HEK293T (cell line): Measurements from ENCODE around the gene CRHR1.

Source experiments
- CTCF ChIA-PET: fragments of 350-600 bp; formaldehyde crosslinking; extraction: SDS; loops from one replicate; lab custom pipeline; 2021; ENCODE audit warnings: antibody characterized with exemption, inconsistent platforms; lab: Yijun Ruan, JAX
- POLR2A ChIA-PET: fragments of 350-600 bp; formaldehyde crosslinking; extraction: SDS; loops from one replicate; lab custom pipeline; 2020; ENCODE audit warnings: antibody characterized with exemption, inconsistent platforms; lab: Yijun Ruan, JAX
- DNase-seq: peaks from one replicate; pipeline ENCODE4 v3.0.0; 2012; ENCODE audit warnings: mixed read lengths; ENCODE audit errors: extremely low spot score
- ARNT ChIP-seq: fragments of 450-650 bp; IDR thresholded peaks from 2 replicates; pipeline ENCODE4 v1.6.1; 2017; ENCODE audit warnings: mild to moderate bottlenecking
- BHLHE40 ChIP-seq: fragments of 450-650 bp; IDR thresholded peaks from 2 replicates; pipeline ENCODE4 v1.6.1; 2016; ENCODE audit warnings: mild to moderate bottlenecking, moderate library complexity, borderline replicate concordance
- CTBP1 ChIP-seq: fragments of 450-650 bp; IDR thresholded peaks from 2 replicates; pipeline ENCODE4 v1.6.1; 2016; ENCODE audit warnings: borderline replicate concordance
- ELF4 ChIP-seq: fragments of 450-650 bp; IDR thresholded peaks from 2 replicates; pipeline ENCODE4 v1.6.1; 2017; ENCODE audit warnings: antibody characterized with exemption
- FOXA1 ChIP-seq: fragments of 450-650 bp; IDR thresholded peaks from 2 replicates; pipeline ENCODE4 v1.6.1; 2016; ENCODE audit warnings: mild to moderate bottlenecking
- FOXK2 ChIP-seq: fragments of 450-650 bp; IDR thresholded peaks from 2 replicates; pipeline ENCODE4 v1.6.1; 2016; ENCODE audit warnings: mild to moderate bottlenecking
- FOXM1 ChIP-seq: fragments of 450-650 bp; IDR thresholded peaks from 2 replicates; pipeline ENCODE4 v1.6.1; 2017; ENCODE audit warnings: mild to moderate bottlenecking, borderline replicate concordance
- HDGF ChIP-seq: fragments of 450-650 bp; IDR thresholded peaks from 2 replicates; pipeline ENCODE4 v1.6.1; 2017; ENCODE audit warnings: antibody characterized with exemption, borderline replicate concordance
- L3MBTL2 ChIP-seq: fragments of 450-650 bp; conservative IDR thresholded peaks from 2 replicates; pipeline ENCODE4 v1.6.1; 2016; ENCODE audit warnings: mild to moderate bottlenecking
- LEF1 ChIP-seq: fragments of 450-650 bp; IDR thresholded peaks from 2 replicates; pipeline ENCODE4 v1.6.1; 2017; ENCODE audit warnings: mild to moderate bottlenecking, borderline replicate concordance
- NFRKB ChIP-seq: fragments of 450-650 bp; IDR thresholded peaks from 2 replicates; pipeline ENCODE4 v1.6.1; 2016; ENCODE audit warnings: mild to moderate bottlenecking, moderate library complexity
- SP1 ChIP-seq: fragments of 450-650 bp; IDR thresholded peaks from 2 replicates; pipeline ENCODE4 v1.6.1; 2017
- SUZ12 ChIP-seq: fragments of 450-650 bp; IDR thresholded peaks from 2 replicates; pipeline ENCODE4 v1.6.1; 2016; ENCODE audit warnings: mild to moderate bottlenecking
- TARDBP ChIP-seq: fragments of 450-650 bp; IDR thresholded peaks from 2 replicates; pipeline ENCODE4 v1.6.1; 2016
- ZNF384 ChIP-seq: fragments of 450-650 bp; IDR thresholded peaks from 2 replicates; pipeline ENCODE4 v1.6.1; 2016
- TF ChIP-seq, protein P1 (sequence below): fragments of 450-650 bp; IDR thresholded peaks from 2 replicates; pipeline ENCODE4 v1.6.1; 2016

CRHR1 gene

DNA sequence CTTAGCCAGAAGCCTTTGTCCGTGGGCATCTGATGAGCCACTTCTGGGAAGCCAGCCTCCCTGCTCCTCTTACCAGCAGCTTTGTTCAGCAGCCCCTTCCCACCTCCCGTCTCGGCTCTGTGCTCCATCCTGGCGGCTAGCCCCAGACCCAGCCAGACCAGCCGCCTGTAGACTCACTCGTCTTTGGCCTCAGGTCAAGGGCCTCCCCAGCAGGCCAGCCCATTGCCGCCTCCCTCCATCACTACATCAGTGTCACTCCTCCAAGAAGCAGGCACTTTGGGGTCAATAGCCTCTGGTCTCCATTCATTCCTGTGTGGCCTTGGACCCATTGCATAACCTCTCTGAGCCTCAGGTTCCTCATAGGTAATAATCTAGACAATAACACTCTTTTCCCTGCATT lies 20.9 kb upstream of the CRHR1 start:
- ChIA-PET CTCF (interaction anchor here (1.1 kb wide), 1 partner anchor 20 kb away, joined by 3 read pairs; no protein-coding TSS in a partner anchor), POLR2A (no interaction called here)
- TF ChIP-seq LEF1 (no peak), ELF4 (no peak), ARNT (no peak), FOXK2 (no peak), HDGF (no peak), TARDBP (no peak), SP1 (no peak), CTBP1 (no peak), ZNF384 (no peak), FOXA1 (no peak), BHLHE40 (no peak)
- TF ChIP-seq, protein P1, sequence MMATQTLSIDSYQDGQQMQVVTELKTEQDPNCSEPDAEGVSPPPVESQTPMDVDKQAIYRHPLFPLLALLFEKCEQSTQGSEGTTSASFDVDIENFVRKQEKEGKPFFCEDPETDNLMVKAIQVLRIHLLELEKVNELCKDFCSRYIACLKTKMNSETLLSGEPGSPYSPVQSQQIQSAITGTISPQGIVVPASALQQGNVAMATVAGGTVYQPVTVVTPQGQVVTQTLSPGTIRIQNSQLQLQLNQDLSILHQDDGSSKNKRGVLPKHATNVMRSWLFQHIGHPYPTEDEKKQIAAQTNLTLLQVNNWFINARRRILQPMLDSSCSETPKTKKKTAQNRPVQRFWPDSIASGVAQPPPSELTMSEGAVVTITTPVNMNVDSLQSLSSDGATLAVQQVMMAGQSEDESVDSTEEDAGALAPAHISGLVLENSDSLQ = no peak
- DNase-seq = no peak

DNA sequence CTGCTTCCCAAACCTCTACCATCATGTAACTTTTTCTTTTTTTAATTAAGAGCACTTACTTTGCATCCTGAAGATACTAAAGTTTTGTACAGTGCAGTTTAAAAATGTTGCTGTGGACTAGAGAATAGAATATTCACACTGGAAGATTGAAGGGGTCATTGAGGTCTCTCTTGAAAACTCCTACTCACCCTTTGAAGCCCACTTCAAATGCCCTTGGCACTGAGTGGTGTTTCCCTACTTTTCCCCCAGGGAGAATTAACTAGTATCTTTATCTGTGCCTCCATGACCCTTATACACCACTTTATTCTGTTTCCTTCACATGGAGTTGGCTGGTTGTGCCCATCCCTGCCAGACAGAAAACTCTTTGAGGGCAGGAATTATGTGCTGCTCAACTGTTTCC lies 19.6 kb upstream of the CRHR1 start:
- no peak for DNase-seq
- TF ChIP-seq HDGF = no peak
- no peak for TF ChIP-seq ZNF384
- TF ChIP-seq CTBP1 = no peak
- TF ChIP-seq, protein P1 = no peak
- no peak for TF ChIP-seq BHLHE40
- TF ChIP-seq LEF1 = no peak
- TF ChIP-seq L3MBTL2 = no peak
- no peak for TF ChIP-seq ARNT
- no peak for TF ChIP-seq SP1
- TF ChIP-seq NFRKB = no peak
- TF ChIP-seq SUZ12 = no peak
- no peak for TF ChIP-seq TARDBP
- no peak for TF ChIP-seq FOXM1
- no peak for TF ChIP-seq FOXA1
- TF ChIP-seq FOXK2 = no peak
- no peak for TF ChIP-seq ELF4
- ChIA-PET POLR2A (no interaction called here), CTCF (interaction anchor here (1.3 kb wide), 1 partner anchor 19 kb away, joined by 3 read pairs; no protein-coding TSS in a partner anchor)

DNA sequence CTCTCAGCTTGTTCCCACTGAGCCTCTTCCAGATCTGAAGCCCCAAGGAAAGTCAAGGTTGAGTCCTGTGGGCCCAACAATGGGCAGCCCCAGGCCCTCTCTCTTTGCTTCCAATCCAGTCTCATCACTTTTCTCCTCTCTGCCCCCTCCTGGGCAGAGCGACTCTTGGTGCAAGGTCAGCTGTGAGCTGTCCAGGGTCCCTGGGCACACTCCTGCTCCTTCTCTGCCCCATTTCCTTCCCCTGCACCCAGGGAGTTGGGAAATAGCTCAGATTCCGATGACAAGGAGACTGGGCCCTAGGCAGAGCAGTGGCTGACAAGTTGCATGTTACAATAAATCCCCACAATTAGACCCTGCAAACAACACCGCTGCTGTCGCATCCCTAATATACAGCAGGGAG lies 16.1 kb upstream of the CRHR1 start:
- no peak for DNase-seq
- CTCF ChIA-PET = interaction anchor here (1.1 to 1.2 kb wide), 2 partner anchors 15 to 16 kb away, joined by 3 read pairs; no protein-coding TSS in a partner anchor
- no peak for TF ChIP-seq L3MBTL2
- no peak for TF ChIP-seq HDGF
- TF ChIP-seq FOXA1 = no peak
- TF ChIP-seq LEF1 = no peak
- TF ChIP-seq TARDBP = no peak
- TF ChIP-seq FOXM1 = no peak
- TF ChIP-seq CTBP1 = no peak
- TF ChIP-seq ELF4 = no peak
- no peak for TF ChIP-seq FOXK2
- TF ChIP-seq ZNF384 = no peak
- no peak for TF ChIP-seq ARNT
- no peak for TF ChIP-seq SP1
- no peak for TF ChIP-seq SUZ12
- no peak for TF ChIP-seq NFRKB
- TF ChIP-seq, protein P1 = no peak
- no peak for TF ChIP-seq BHLHE40
- POLR2A ChIA-PET = no interaction called here

DNA sequence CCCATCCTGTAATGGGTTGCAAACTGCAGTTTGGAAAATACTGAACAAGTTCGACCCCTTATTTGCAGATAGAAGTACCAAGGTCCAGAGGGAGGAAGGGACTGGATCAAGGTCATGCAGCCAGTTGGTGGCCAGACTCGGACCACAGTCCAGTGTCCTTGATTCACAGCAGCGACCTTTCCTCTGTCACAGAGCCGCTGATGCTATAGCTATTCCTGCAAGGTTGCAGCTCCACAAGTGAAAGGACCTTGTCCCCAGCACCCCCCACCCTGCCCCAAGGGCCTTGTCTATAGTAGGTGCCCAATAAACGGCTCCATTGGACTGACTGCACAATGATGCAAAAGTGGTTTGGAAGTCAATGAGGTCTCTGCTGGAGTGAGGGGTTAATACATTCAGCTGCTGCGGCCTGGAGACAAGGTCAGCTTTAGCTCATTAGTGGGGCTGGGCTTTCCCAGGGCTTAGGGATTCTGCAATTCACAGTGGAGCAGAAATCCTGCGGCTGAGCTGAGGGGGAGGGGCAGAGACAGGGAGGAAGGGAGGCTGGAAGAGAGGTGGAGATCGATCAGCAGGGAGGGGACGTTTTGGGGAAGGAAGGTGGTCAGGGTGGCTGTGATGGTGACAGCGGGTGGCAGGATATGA lies 13.4 kb upstream of the CRHR1 start:
- CTCF ChIA-PET = interaction anchor here (4.3 kb wide), 1 partner anchor 12 kb away, joined by 38 read pairs; the partner anchor contains the start of gene CRHR1
- DNase-seq = no peak
- no peak for TF ChIP-seq FOXK2
- TF ChIP-seq ARNT = no peak
- TF ChIP-seq, protein P1 = no peak
- TF ChIP-seq NFRKB = no peak
- TF ChIP-seq HDGF = no peak
- POLR2A ChIA-PET = no interaction called here

DNA sequence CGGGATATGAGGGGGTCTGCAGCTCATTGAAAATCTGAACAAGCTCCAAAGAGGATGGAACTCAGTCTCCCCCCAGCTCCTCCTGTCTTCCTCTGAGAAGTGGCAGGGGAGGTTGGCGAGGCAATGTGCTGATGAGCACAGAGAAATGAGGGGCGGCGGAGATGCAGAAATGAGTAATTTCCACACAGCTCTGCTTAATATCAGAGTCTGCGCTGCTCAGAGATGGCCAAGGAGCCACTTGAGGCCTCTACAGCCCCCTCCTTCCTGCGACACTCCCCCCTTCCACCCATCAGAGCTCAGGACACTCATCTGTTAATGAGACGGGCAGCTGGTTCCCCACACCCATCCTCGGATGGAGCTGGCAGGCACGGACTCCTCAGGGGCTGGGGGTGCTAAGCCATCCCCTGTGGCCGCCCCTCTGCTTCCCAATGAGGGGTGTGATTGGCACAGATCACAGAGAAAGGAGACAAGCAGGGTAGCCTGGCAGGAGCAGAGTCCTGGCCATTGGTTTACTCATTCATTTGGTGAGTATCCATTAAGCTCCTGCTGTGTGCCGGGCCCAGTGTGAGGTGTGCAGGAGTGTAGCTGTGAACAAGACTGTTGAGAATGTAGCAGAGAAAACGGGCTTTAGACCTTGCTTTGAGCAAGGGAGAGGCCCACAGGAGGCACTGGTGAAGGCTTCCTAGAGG lies 12.7 kb upstream of the CRHR1 start:
- TF ChIP-seq HDGF = no peak
- no peak for TF ChIP-seq ELF4
- TF ChIP-seq TARDBP = no peak
- TF ChIP-seq NFRKB = no peak
- no peak for TF ChIP-seq FOXA1
- TF ChIP-seq FOXM1 = no peak
- TF ChIP-seq, protein P1 = no peak
- no peak for TF ChIP-seq L3MBTL2
- no peak for TF ChIP-seq BHLHE40
- no peak for TF ChIP-seq ZNF384
- TF ChIP-seq SUZ12 = no peak
- no peak for TF ChIP-seq SP1
- no peak for TF ChIP-seq LEF1
- no peak for TF ChIP-seq FOXK2
- TF ChIP-seq CTBP1 = no peak
- no peak for TF ChIP-seq ARNT
- CTCF ChIA-PET = interaction anchor here (0.7 to 4.3 kb wide), 3 partner anchors 11 to 1427 kb away, joined by 3 to 38 read pairs (median 6); partner anchors contain the start of gene CRHR1
- no peak for DNase-seq
- POLR2A ChIA-PET = interaction anchor here (1.2 kb wide), 1 partner anchor 13 kb away, joined by 5 read pairs; the partner anchor contains the start of gene CRHR1
